ENCODE results near the gene CLEC7A.

Gene CLEC7A

GRCh38 chr12:10084733-10085132 is 45.3 kb downstream of the CLEC7A start:
- H3K9me3 ChIP-seq (ENCODE audit: control insufficient read depth, low read length), result no peaks in the 10 kb centered on the region
- no peaks in the 10 kb centered on the region for H3K36me3 ChIP-seq (ENCODE audit: control insufficient read depth, insufficient read depth, low read length)
- no peak overlapping the region for H3K9ac ChIP-seq (ENCODE audit: low read length)
- H3K27me3 ChIP-seq (ENCODE audit: control insufficient read depth, insufficient read depth, low read length), result no peaks in the 10 kb centered on the region
- no peak overlapping the region for H3K4me3 ChIP-seq (ENCODE audit: low read length)
- no peaks in the 10 kb centered on the region for H3K4me1 ChIP-seq (ENCODE audit: control insufficient read depth, insufficient read depth, low read length)

DNA sequence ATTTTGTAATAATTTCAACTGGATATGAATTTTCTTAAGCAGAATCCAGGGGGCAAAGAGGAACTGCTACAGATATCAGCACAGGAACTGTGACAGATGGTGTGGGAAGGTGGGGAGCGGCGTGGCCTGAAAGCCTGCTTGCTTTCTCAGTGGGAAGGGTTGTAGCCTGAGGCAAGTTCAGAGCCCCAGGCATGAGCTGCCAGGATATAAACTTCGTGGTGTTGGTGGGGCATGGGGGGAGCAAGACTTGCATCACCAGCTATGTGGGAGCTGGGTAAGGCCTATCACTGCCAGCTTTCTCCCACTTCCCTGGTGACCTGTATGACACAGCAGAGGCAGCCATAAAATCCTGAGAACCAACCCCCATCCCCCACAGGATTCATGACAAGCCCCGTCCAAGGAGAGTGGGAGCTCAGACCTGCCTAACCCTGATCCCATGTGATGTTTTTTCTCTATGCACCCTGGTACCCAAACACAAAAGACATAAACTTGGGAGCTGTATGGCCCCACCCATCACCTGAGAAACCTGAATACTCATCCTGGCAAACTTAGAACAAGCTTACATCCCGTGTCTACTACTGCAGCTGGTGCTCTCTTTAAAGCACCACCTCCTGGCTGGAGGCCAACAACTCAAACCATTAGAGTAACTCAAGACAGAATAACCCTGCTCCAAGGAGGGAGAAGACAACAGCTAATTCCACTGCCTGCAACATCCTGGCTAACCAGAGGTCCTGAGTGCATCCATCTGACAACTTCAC is 47.7 kb downstream of the CLEC7A start:
- Histone ChIP-seq H3K9me3 (ENCODE audit: control insufficient read depth, low read length) (no peaks in the 10 kb centered on the region), H3K9ac (ENCODE audit: low read length) (no peak overlapping the region), H3K4me1 (ENCODE audit: control insufficient read depth, insufficient read depth, low read length) (no peaks in the 10 kb centered on the region), H3K36me3 (ENCODE audit: control insufficient read depth, insufficient read depth, low read length) (no peaks in the 10 kb centered on the region), H3K27me3 (ENCODE audit: control insufficient read depth, insufficient read depth, low read length) (no peaks in the 10 kb centered on the region), H3K4me3 (ENCODE audit: low read length) (no peak overlapping the region)

- Histone ChIP-seq H3K9ac (ENCODE audit: low read length) (no peak overlapping the region), H3K9me3 (ENCODE audit: control insufficient read depth, low read length) (no peaks in the 10 kb centered on the region), H3K36me3 (ENCODE audit: control insufficient read depth, insufficient read depth, low read length) (no peaks in the 10 kb centered on the region), H3K27me3 (ENCODE audit: control insufficient read depth, insufficient read depth, low read length) (no peaks in the 10 kb centered on the region), H3K4me3 (ENCODE audit: low read length) (no peak overlapping the region), H3K4me1 (ENCODE audit: control insufficient read depth, insufficient read depth, low read length) (no peaks in the 10 kb centered on the region)
Measured at GRCh38 chr12:10075451-10075850, 54.5 kb downstream of the CLEC7A start.

DNA sequence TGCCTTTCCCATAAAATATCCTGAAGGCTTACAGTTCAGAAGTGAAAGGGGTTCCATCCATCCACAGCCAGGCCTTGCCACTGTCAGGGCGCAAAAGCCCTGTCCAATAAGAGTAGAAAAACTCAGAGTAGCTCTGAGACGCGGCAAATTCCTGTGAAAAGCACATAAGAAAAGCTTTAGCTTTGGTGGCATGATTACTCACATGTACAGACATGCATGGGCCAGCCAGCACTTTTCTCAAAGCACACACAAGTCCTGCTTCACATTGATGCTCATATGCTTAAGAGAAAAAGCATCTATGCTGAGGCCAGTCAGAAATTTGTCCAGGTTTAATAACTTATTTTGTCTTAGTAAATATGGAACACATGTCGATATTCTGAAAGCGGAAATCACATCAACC is 56.7 kb downstream of the CLEC7A start:
- Histone ChIP-seq H3K4me3 (ENCODE audit: low read length) (no peak overlapping the region), H3K9me3 (ENCODE audit: control insufficient read depth, low read length) (no peaks in the 10 kb centered on the region), H3K9ac (ENCODE audit: low read length) (no peak overlapping the region), H3K27me3 (ENCODE audit: control insufficient read depth, insufficient read depth, low read length) (no peaks in the 10 kb centered on the region), H3K4me1 (ENCODE audit: control insufficient read depth, insufficient read depth, low read length) (no peaks in the 10 kb centered on the region), H3K36me3 (ENCODE audit: control insufficient read depth, insufficient read depth, low read length) (no peaks in the 10 kb centered on the region)

GRCh38 chr12:10072131-10072530 is 57.9 kb downstream of the CLEC7A start:
- no peaks in the 10 kb centered on the region for H3K9me3 ChIP-seq (ENCODE audit: control insufficient read depth, low read length)
- H3K4me3 ChIP-seq (ENCODE audit: low read length), result no peak overlapping the region
- H3K27me3 ChIP-seq (ENCODE audit: control insufficient read depth, insufficient read depth, low read length), result no peaks in the 10 kb centered on the region
- H3K4me1 ChIP-seq (ENCODE audit: control insufficient read depth, insufficient read depth, low read length), result no peaks in the 10 kb centered on the region
- H3K36me3 ChIP-seq (ENCODE audit: control insufficient read depth, insufficient read depth, low read length), result no peaks in the 10 kb centered on the region
- H3K9ac ChIP-seq (ENCODE audit: low read length), result no peak overlapping the region

GRCh38 chr12:10070380-10070779 is 59.6 kb downstream of the CLEC7A start:
- H3K4me3 ChIP-seq (ENCODE audit: low read length), result no peak overlapping the region
- H3K27me3 ChIP-seq (ENCODE audit: control insufficient read depth, insufficient read depth, low read length), result no peaks in the 10 kb centered on the region
- no peaks in the 10 kb centered on the region for H3K4me1 ChIP-seq (ENCODE audit: control insufficient read depth, insufficient read depth, low read length)
- H3K9ac ChIP-seq (ENCODE audit: low read length), result no peak overlapping the region
- H3K36me3 ChIP-seq (ENCODE audit: control insufficient read depth, insufficient read depth, low read length), result no peaks in the 10 kb centered on the region
- no peaks in the 10 kb centered on the region for H3K9me3 ChIP-seq (ENCODE audit: control insufficient read depth, low read length)

GRCh38 chr12:10069976-10070375 is 60.0 kb downstream of the CLEC7A start:
- no peak overlapping the region for H3K9ac ChIP-seq (ENCODE audit: low read length)
- no peaks in the 10 kb centered on the region for H3K36me3 ChIP-seq (ENCODE audit: control insufficient read depth, insufficient read depth, low read length)
- H3K4me1 ChIP-seq (ENCODE audit: control insufficient read depth, insufficient read depth, low read length), result no peaks in the 10 kb centered on the region
- no peak overlapping the region for H3K4me3 ChIP-seq (ENCODE audit: low read length)
- H3K9me3 ChIP-seq (ENCODE audit: control insufficient read depth, low read length), result no peaks in the 10 kb centered on the region
- H3K27me3 ChIP-seq (ENCODE audit: control insufficient read depth, insufficient read depth, low read length), result no peaks in the 10 kb centered on the region

DNA sequence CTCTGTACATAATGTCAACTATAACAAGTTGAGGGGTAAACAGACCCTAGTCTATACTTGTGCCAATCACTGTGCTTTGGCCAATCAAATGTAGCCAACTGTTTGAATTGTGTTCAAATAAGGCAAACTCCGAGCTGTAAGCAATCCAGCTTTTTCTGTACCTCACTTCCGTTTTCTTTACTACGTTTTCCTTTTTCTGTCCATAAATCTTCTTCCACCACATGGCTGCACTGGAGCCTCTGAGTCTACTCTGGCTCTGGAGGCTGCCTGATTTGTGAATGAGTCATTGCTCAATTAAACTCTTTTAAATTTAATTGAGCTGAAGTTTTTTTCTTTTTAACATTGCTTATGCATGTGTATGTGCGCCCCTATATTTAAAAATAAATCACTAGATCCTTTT is 60.9 kb downstream of the CLEC7A start:
- Histone ChIP-seq H3K36me3 (ENCODE audit: control insufficient read depth, insufficient read depth, low read length) (no peaks in the 10 kb centered on the region), H3K4me1 (ENCODE audit: control insufficient read depth, insufficient read depth, low read length) (no peaks in the 10 kb centered on the region), H3K27me3 (ENCODE audit: control insufficient read depth, insufficient read depth, low read length) (no peaks in the 10 kb centered on the region), H3K9ac (ENCODE audit: low read length) (no peak overlapping the region), H3K9me3 (ENCODE audit: control insufficient read depth, low read length) (no peaks in the 10 kb centered on the region), H3K4me3 (ENCODE audit: low read length) (no peak overlapping the region)

DNA sequence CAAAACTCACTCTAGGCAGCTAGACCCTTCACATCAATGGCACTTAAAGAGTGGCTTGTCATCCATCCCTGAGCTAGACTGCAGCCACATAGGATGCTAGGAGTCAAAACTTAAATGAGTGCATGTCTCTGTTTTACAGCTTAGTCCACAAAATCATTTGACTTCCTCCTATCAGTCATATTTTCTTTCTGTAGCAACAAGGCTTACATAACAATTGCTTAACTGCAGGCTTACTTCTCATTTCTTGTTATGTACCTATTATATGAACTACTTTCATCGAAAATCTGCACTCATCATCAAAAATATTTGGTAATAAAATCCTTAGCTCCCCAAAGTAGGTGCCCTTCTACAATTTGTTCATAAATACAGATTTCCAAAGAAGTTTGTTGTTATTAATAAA is 61.4 kb downstream of the CLEC7A start:
- no peaks in the 10 kb centered on the region for H3K27me3 ChIP-seq (ENCODE audit: control insufficient read depth, insufficient read depth, low read length)
- no peaks in the 10 kb centered on the region for H3K9me3 ChIP-seq (ENCODE audit: control insufficient read depth, low read length)
- H3K4me3 ChIP-seq (ENCODE audit: low read length), result no peak overlapping the region
- no peak overlapping the region for H3K9ac ChIP-seq (ENCODE audit: low read length)
- H3K4me1 ChIP-seq (ENCODE audit: control insufficient read depth, insufficient read depth, low read length), result no peaks in the 10 kb centered on the region
- H3K36me3 ChIP-seq (ENCODE audit: control insufficient read depth, insufficient read depth, low read length), result no peaks in the 10 kb centered on the region

DNA sequence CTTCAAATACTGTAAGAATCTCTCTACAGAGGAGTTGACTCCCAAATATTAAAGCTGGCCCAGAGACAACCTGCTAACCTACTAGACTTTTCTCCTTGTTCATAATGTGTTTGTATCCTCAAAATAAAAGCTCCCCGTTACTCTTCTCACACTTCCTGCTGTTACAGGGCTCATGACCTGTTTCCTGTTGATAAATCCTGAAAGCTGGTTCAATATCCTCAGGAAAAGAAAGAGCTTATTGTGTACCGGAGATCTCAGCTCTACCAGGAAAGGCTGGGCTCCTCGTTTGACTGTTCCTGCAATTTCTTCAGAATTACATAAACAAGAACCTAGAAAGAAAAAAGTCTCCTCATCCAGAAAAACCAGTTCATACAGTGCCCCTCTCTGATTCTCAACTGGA is 62.1 kb downstream of the CLEC7A start:
- no peaks in the 10 kb centered on the region for H3K27me3 ChIP-seq (ENCODE audit: control insufficient read depth, insufficient read depth, low read length)
- no peaks in the 10 kb centered on the region for H3K9me3 ChIP-seq (ENCODE audit: control insufficient read depth, low read length)
- H3K4me3 ChIP-seq (ENCODE audit: low read length), result no peak overlapping the region
- no peak overlapping the region for H3K9ac ChIP-seq (ENCODE audit: low read length)
- H3K4me1 ChIP-seq (ENCODE audit: control insufficient read depth, insufficient read depth, low read length), result no peaks in the 10 kb centered on the region
- no peaks in the 10 kb centered on the region for H3K36me3 ChIP-seq (ENCODE audit: control insufficient read depth, insufficient read depth, low read length)

DNA sequence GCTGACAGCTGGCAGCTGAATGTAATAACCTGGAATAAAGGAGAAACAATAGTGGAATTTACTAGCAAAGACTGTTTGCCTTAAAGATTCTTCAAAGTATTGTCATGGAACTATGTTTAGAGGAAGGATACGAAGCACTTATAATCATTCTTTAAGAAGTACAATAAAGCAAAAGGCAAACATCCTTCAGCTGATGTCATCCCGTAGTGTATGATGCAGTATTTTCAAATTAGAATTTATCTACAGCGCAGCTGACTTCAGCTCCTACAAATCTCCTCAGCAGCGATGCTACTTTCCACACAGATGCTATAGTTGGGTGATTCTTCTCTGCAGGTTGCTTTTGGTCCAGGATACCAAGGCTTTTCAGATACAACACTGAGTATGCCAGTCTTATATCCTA is 62.7 kb downstream of the CLEC7A start:
- H3K4me1 ChIP-seq (ENCODE audit: control insufficient read depth, insufficient read depth, low read length), result no peaks in the 10 kb centered on the region
- H3K9ac ChIP-seq (ENCODE audit: low read length), result no peak overlapping the region
- no peaks in the 10 kb centered on the region for H3K36me3 ChIP-seq (ENCODE audit: control insufficient read depth, insufficient read depth, low read length)
- no peaks in the 10 kb centered on the region for H3K27me3 ChIP-seq (ENCODE audit: control insufficient read depth, insufficient read depth, low read length)
- H3K4me3 ChIP-seq (ENCODE audit: low read length), result no peak overlapping the region
- H3K9me3 ChIP-seq (ENCODE audit: control insufficient read depth, low read length), result no peaks in the 10 kb centered on the region
